H9 (cell line): ENCODE results near the gene PER2. TPM values are rescaled to one million over a fixed set of nuclear protein-coding genes. Genes with fewer than 3 reads are reported as not detected.

Experiments
- DNase-seq: peaks from one replicate; pipeline ENCODE4 v3.0.0-alpha.2; 2017
- H2AFZ ChIP-seq: one replicate; pipeline ENCODE4 v1.6.1; 2013; ENCODE audit warnings: mild to moderate bottlenecking, low read length, control low read depth, moderate library complexity
- H2AK5ac ChIP-seq: 2 replicates; pipeline ENCODE4 v1.6.1; 2013; ENCODE audit warnings: low read length, control low read depth, mixed read lengths; ENCODE audit not compliant: insufficient read length
- H2BK120ac ChIP-seq: one replicate; pipeline ENCODE4 v1.6.1; 2013; ENCODE audit warnings: low read depth, mild to moderate bottlenecking, low read length, control low read depth, inconsistent platforms; ENCODE audit not compliant: poor library complexity, severe bottlenecking
- H2BK12ac ChIP-seq: 2 replicates; pipeline ENCODE4 v1.6.1; 2013; ENCODE audit warnings: low read length, control low read depth, mixed read lengths, low read depth; ENCODE audit not compliant: insufficient read length
- H2BK15ac ChIP-seq: 2 replicates; pipeline ENCODE4 v1.6.1; 2013; ENCODE audit warnings: low read depth, low read length, control low read depth
- H2BK20ac ChIP-seq: one replicate; pipeline ENCODE4 v1.6.1; 2013; ENCODE audit warnings: low read depth, mild to moderate bottlenecking, low read length, control low read depth, inconsistent platforms; ENCODE audit not compliant: poor library complexity, severe bottlenecking
- H2BK5ac ChIP-seq: 2 replicates; pipeline ENCODE4 v1.6.1; 2013; ENCODE audit warnings: low read length, control low read depth, mixed read lengths; ENCODE audit not compliant: insufficient read length
- H3K14ac ChIP-seq: 2 replicates; pipeline ENCODE4 v1.6.1; 2013; ENCODE audit warnings: low read length, control low read depth; ENCODE audit not compliant: insufficient read depth
- H3K18ac ChIP-seq: 2 replicates; pipeline ENCODE4 v1.6.1; 2013; ENCODE audit warnings: low read depth, mild to moderate bottlenecking, mixed read lengths, low read length, control low read depth; ENCODE audit not compliant: insufficient read length
- H3K23ac ChIP-seq: 2 replicates; pipeline ENCODE4 v1.6.1; 2013; ENCODE audit warnings: low read length, control low read depth, mixed read lengths, low read depth; ENCODE audit not compliant: insufficient read length
- H3K23me2 ChIP-seq: 2 replicates; pipeline ENCODE4 v1.6.1; 2013; ENCODE audit warnings: low read depth, mild to moderate bottlenecking, mixed read lengths, low read length, control low read depth; ENCODE audit not compliant: insufficient read length, poor library complexity, severe bottlenecking
- H3K27ac ChIP-seq: 2 replicates; pipeline ENCODE4 v1.5.1; 2013; ENCODE audit warnings: low read length, control low read depth, mixed read lengths, low read depth; ENCODE audit not compliant: insufficient read length
- H3K27me3 ChIP-seq: 2 replicates; pipeline ENCODE4 v1.6.1; 2013; ENCODE audit warnings: low read length, control low read depth, inconsistent platforms; ENCODE audit not compliant: insufficient read depth
- H3K4ac ChIP-seq: 2 replicates; pipeline ENCODE4 v1.6.1; 2013; ENCODE audit warnings: low read depth, mild to moderate bottlenecking, control low read depth, inconsistent platforms, low read length, moderate library complexity
- H3K4me1 ChIP-seq: 2 replicates; pipeline ENCODE4 v1.6.1; 2013; ENCODE audit warnings: low read length, control low read depth, inconsistent platforms; ENCODE audit not compliant: insufficient read depth
- H3K4me2 ChIP-seq: 2 replicates; pipeline ENCODE4 v1.6.1; 2013; ENCODE audit warnings: low read length, control low read depth, mixed read lengths; ENCODE audit not compliant: insufficient read length, insufficient read depth
- H3K56ac ChIP-seq: 2 replicates; pipeline ENCODE4 v1.6.1; 2013; ENCODE audit warnings: low read depth, mild to moderate bottlenecking, mixed read lengths, low read length, control low read depth; ENCODE audit not compliant: insufficient read length
- H3K79me1 ChIP-seq: 2 replicates; pipeline ENCODE4 v1.6.1; 2013; ENCODE audit warnings: low read depth, mild to moderate bottlenecking, moderate library complexity, low read length, control low read depth, inconsistent platforms; ENCODE audit not compliant: insufficient read depth, poor library complexity, severe bottlenecking
- H3K79me2 ChIP-seq: 2 replicates; pipeline ENCODE4 v1.6.1; 2013; ENCODE audit warnings: low read length, control low read depth, inconsistent platforms; ENCODE audit not compliant: insufficient read depth
- H3K9ac ChIP-seq: 2 replicates; pipeline ENCODE4 v1.6.1; 2013; ENCODE audit warnings: low read length, control low read depth, mixed read lengths; ENCODE audit not compliant: insufficient read length; ENCODE audit errors: extremely low read depth
- H3K9me3 ChIP-seq: one replicate; pipeline ENCODE4 v1.6.1; 2013; ENCODE audit warnings: low read depth, low read length, inconsistent platforms; ENCODE audit not compliant: control insufficient read depth
- H3T11ph ChIP-seq: one replicate; pipeline ENCODE4 v1.6.1; 2013; ENCODE audit warnings: mild to moderate bottlenecking, low read length, control low read depth, inconsistent platforms
- H4K20me1 ChIP-seq: one replicate; pipeline ENCODE4 v1.6.1; 2013; ENCODE audit not compliant: control insufficient read depth, insufficient read length, insufficient read depth
- H4K5ac ChIP-seq: 2 replicates; pipeline ENCODE4 v1.6.1; 2013; ENCODE audit warnings: low read depth, mild to moderate bottlenecking, mixed read lengths, low read length, control low read depth; ENCODE audit not compliant: insufficient read length
- H4K8ac ChIP-seq: replicated peaks from 2 replicates; pipeline ENCODE4 v1.6.1; 2013; ENCODE audit warnings: low read length, control low read depth, mixed read lengths, low read depth; ENCODE audit not compliant: insufficient read length
- H4K91ac ChIP-seq: 2 replicates; pipeline ENCODE4 v1.6.1; 2013; ENCODE audit warnings: low read depth, mild to moderate bottlenecking, moderate library complexity, mixed read lengths, low read length, control low read depth; ENCODE audit not compliant: insufficient read length
- H3K27ac Mint-ChIP-seq, 3 experiments: 2 replicates in 2 of 3; 3 replicates in 1 of 3; pipeline ENCODE4 v1.8.0; 2020 to 2021; ENCODE audit warnings: mixed read lengths in 3 of 3, mild to moderate bottlenecking in 1 of 3, moderate library complexity in 1 of 3
- H3K27me3 Mint-ChIP-seq: 2 replicates; pipeline ENCODE4 v1.8.0; 2021; ENCODE audit warnings: low read depth, mild to moderate bottlenecking, moderate library complexity, mixed read lengths
- H3K36me3 Mint-ChIP-seq, 3 experiments: 2 replicates in 2 of 3; 3 replicates in 1 of 3; pipeline ENCODE4 v1.8.0; 2020 to 2021; ENCODE audit warnings: low read depth in 3 of 3, mixed read lengths in 3 of 3; ENCODE audit not compliant: insufficient read depth in 1 of 3
- H3K4me1 Mint-ChIP-seq, 2 experiments: 2 replicates each; pipeline ENCODE4 v1.8.0; 2020; ENCODE audit warnings: mixed read lengths in 2 of 2
- H3K4me3 Mint-ChIP-seq, 2 experiments: 2 replicates in 1 of 2; 3 replicates in 1 of 2; pipeline ENCODE4 v1.8.0; 2020 to 2021; ENCODE audit warnings: mild to moderate bottlenecking in 2 of 2, mixed read lengths in 2 of 2, moderate library complexity in 1 of 2
- H3K9me3 Mint-ChIP-seq, 2 experiments: 2 replicates in 1 of 2; 3 replicates in 1 of 2; pipeline ENCODE4 v1.8.0; 2020; ENCODE audit warnings: mild to moderate bottlenecking in 2 of 2, mixed read lengths in 2 of 2, moderate library complexity in 1 of 2
- CTCF ChIP-seq: fragments of 200-600 bp; sonication (generic); conservative IDR thresholded peaks from 3 replicates; pipeline ENCODE4 v1.8.0; 2021; ENCODE audit warnings: antibody characterized with exemption, mild to moderate bottlenecking
- WGBS: extraction: QIAGEN DNeasy Blood & Tissue Kit; methylation state at CpG from one replicate; pipeline ENCODE4 v1.1.7; 2013; ENCODE audit warnings: missing lambda C conversion rate, low lambda C conversion rate, mixed read lengths; ENCODE audit not compliant: insufficient read length; ENCODE audit errors: extremely low coverage; 5-methylcytosine and 5-hydroxymethylcytosine counted together
- total RNA-seq: library from RNA; stranded (reverse); gene quantifications from 2 replicates; pipeline ENCODE4 v1.2.1, GENCODE V29; 2021

Gene PER2
- total RNA-seq, 1 experiment from 2014 or later: 12.9 TPM

- no peak overlapping the region for H3K9ac ChIP-seq
- H2BK120ac ChIP-seq: no peak overlapping the region
- H3K23me2 ChIP-seq: no peaks in the 10 kb centered on the region
- DNase-seq: no peak
- Mint-ChIP-seq H3K4me3 (no peak overlapping the region), H3K27ac (no peak overlapping the region), H3K4me1 (peaks cover 5 to 8% of the 10 kb centered on the region in 2 experiments; a peak in 2 of 4 replicates), H3K36me3 (no peaks in the 10 kb centered on the region), H3K9me3 (peaks cover 0 to 4% of the 10 kb centered on the region in 2 experiments; a peak in 3 of 5 replicates), H3K27me3 (peaks cover 27% of the 10 kb centered on the region)
- H4K8ac ChIP-seq: no peak overlapping the region
- no peaks in the 10 kb centered on the region for H3K4me1 ChIP-seq
- no peaks in the 10 kb centered on the region for H3K9me3 ChIP-seq
- no peak overlapping the region for H2BK20ac ChIP-seq
- H2BK15ac ChIP-seq: no peak overlapping the region
- no peak overlapping the region for H2BK5ac ChIP-seq
- no peak overlapping the region for H3K4me2 ChIP-seq
- no peak overlapping the region for H3K4ac ChIP-seq
- TF ChIP-seq CTCF: no peak
- H3K27me3 ChIP-seq: no peaks in the 10 kb centered on the region
- no peak overlapping the region for H3T11ph ChIP-seq
- no peaks in the 10 kb centered on the region for H3K79me1 ChIP-seq
- H3K18ac ChIP-seq: no peak overlapping the region
- H2BK12ac ChIP-seq: no peak overlapping the region
- no peak overlapping the region for H3K14ac ChIP-seq
- H2AFZ ChIP-seq: no peak overlapping the region
- no peaks in the 10 kb centered on the region for H4K20me1 ChIP-seq
- H3K23ac ChIP-seq: no peak overlapping the region
- no CpG with 5 or more reads among the region's 13 CpGs for WGBS
- H4K91ac ChIP-seq: peak overlapping the region; percentile 8
- no peak overlapping the region for H2AK5ac ChIP-seq
- no peak overlapping the region for H3K27ac ChIP-seq
- H3K56ac ChIP-seq: no peak overlapping the region
- H4K5ac ChIP-seq: no peak overlapping the region
- H3K79me2 ChIP-seq: no peaks in the 10 kb centered on the region
Observed at GRCh38 chr2:238315031-238315595, 26.7 kb upstream of the PER2 start.
